Measurements from ENCODE around the gene PCNX2.

DNA sequence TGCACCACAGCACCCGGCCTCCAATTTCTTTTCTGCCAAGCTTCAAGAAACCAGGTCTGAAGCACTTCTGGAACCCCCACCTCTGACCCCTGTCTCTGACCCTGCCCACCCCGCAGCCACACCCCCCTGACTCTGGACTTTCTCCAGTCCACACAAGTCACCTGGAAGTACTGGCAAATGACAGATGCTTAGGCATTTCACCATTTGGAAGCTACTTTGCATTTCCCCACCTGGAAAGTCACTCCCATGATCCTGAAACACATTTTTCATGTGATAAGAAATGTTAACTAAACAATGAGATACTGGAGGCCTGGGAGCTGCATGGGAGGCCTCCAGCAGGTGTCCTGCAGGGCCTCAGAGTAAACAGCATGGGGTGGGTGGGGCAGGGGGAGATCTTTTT lies 299.4 kb downstream of the PCNX2 start:
- TF ChIP-seq CREB1 (CRISPR knock-in tag; IDR thresholded peaks at IDR 0.05), result no peak
- no peak for TF ChIP-seq JUN (CRISPR knock-in tag; IDR thresholded peaks at IDR 0.05)
- TF ChIP-seq SP1 (CRISPR knock-in tag; conservative IDR thresholded peaks at IDR 0.05), result no peak
- no peak for TF ChIP-seq NR3C1 (CRISPR knock-in tag; conservative IDR thresholded peaks at IDR 0.05; ENCODE audit: low read depth)
- no peak for TF ChIP-seq NR2C2 (CRISPR knock-in tag; IDR thresholded peaks at IDR 0.05)
- TF ChIP-seq ZBTB43 (CRISPR knock-in tag; IDR thresholded peaks at IDR 0.05), result no peak
- TF ChIP-seq CTCF (IDR thresholded peaks at IDR 0.05), result no peak
- no peak for TF ChIP-seq SMAD4 (CRISPR knock-in tag; IDR thresholded peaks at IDR 0.05)
- TF ChIP-seq ZNF423 (CRISPR knock-in tag; IDR thresholded peaks at IDR 0.05), result no peak
- no peak for TF ChIP-seq NFYB (CRISPR knock-in tag; conservative IDR thresholded peaks at IDR 0.05; ENCODE audit: low read depth)
- TF ChIP-seq TP53 (CRISPR knock-in tag; IDR thresholded peaks at IDR 0.05), result no peak

Data from WTC11 (cell line).